CMK (cell line): ENCODE results near the gene CD1D.
A peak's percentile ranks its signal among the peaks of the same experiment; 100 is the strongest.
"Not testable (repeated sequence)": the region's sequence is repeated elsewhere in the genome, so short reads cannot be mapped to it uniquely, and the experiment has no call there.

Source experiments
- DNase-seq: peaks from one replicate; pipeline ENCODE4 v3.0.0-alpha.2; 2010; ENCODE audit warnings: low read depth

The CD1D gene

DNA sequence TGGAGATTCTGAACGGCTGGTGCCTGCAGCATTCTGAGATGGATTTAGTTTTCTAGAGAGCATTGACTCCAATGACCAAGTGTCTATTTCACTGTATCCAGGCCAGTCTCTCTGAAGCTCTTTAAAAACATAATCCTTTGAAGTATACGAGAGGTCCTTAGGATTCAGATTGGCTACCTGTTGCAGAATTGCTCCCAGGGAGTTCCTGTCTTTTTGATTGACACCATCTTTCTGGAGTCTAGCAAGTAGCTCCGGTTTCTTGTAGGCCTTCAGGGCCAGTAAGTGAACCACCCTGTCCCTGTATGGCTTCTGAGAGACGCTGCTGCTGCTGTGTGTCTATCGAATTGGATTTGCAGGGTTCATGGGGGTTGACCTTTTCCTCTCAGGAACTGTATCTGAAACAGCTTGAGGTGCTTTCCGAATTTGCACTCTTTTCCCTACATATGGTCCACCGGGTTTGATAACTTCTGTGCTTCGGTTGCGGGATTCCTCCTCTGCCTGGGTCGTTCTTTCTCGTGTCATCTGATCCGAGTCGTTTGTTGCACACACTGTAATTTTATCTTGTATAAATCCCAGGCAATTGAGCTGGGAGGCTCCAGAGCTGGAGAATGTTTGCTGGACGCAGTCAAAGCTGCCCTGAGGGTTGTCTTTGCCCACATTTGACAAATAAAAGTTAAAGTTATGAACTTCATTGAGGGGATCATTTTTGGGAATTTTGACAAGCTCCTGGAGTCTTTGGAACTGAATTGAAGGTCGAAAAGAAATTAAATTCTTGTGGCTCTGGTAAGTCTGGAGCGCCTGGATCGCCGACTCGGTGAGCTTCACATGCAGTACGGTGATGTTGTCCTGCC lies 3.6 kb upstream of the CD1D start:
- not testable (repeated sequence) for DNase-seq

DNA sequence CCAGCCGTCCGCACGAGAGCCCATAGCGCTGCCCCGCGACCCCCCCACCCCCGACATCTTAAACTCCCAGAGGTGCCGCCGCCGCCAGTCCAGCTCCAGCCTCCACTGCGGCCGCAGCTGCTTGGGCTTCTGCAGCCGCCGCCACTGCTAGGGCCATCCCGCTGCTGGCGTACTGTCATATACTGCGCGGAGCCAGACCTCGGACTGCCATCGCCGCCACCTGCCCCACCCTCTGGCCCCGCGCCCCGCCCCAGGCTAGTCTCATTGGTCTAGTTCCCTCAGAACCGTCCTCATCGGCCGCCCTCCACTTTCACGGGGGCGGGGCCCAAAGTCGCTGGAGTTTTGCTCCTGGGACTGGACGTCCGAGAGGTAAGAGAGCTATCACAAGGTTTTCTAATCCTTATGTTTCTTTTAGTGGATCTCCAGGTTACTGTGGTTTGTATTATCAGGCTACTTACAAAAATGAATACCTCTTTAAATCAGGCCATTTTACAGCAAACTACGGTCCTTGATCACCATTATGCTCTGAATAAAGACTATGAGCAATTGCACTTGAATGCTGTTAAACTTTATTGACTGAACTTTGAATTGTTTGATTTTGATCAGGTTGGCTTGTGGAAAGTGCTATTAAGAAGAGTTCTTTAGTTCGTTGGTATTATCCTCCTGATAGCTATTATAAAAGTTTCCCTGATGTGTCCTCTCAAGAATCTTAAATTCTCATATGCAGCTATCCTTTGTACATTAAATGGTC lies 2.8 kb upstream of the CD1D start:
- no peak for DNase-seq

DNA sequence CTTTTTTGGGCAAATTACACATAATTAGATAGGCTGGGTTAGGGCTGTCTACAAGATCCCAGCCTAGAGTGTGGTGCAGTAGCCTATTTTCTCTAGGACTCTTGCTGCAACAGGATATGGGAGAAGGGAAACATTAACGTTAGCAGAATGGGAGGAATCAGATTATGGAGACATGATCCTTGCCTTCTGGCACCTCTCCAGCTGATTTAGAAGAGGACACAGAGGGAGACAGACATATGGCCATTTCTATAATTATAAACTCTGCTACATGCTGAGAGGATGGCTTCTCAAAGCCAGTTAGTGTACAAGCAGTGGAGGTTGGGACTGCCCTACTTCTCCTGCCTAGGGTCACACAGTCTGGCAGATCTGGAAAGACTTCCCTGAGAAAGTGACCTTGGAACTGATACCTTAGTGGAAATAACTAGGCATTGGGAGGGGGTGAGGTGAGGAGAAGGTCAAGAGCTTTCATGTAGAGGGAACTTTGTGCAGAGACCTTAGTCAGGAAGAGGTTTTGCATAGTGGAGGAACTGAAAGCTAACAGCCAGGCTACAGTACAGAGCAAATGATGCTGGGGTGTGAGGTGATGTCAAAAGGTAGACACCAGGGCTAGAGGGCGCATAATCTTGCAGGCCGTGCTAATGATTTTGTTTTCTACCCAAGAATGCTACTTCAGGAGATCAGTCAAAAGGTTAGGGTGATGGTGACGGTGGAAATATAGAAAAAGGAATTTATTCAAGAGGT lies 1.2 kb upstream of the CD1D start:
- DNase-seq, result no peak

DNA sequence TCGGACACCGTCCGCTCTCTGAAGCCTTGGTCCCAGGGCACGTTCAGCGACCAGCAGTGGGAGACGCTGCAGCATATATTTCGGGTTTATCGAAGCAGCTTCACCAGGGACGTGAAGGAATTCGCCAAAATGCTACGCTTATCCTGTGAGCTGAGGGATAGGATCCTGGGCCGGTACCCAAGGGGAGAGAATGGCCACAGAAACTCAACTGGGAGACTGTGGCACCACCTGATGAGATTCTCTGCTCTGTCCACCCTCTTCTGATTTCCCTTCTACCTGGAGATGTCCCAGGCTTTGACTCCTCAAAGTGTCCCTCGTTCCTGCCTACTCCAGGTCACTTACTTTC lies 855 bp downstream of the CD1D start:
- no peak for DNase-seq

DNA sequence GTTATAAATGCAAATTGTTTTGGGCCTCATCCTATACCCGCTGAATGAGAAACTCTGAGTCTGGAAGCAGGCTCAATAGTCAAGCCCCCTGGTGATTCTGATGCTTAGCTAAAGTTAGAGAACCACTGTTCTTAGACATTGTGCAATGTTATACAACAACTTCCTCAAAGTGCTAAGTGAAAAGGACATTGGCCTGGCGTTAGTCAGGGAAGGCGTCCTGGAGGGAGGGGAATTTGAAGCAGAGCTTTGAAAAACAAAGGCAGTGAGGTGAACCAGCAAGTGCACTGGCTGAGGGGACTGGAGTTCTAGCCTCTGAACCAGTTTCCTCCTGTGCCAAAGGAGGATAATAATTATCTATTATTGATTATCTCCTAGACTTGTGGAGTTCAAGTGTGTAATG lies 5.1 kb downstream of the CD1D start:
- no peak for DNase-seq

DNA sequence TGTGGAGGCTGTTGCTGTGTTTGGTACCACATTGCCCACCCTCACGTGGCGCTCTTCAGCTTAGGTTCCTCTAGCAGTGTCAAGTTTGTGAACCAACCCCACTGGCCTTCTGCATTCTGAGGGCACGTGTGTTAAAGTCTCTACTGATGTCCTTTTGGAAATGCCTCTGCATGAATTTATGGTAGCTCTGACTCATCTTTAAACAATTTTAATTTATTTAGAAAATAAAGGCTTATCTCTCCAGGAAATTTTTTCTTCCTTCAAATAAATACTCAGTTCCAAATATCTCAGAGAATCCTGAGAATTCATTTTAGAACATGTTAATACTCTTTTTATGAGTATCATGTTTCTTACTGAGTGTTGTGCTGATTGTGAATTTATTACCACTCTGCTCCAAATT lies 5.5 kb downstream of the CD1D start:
- no peak for DNase-seq

DNA sequence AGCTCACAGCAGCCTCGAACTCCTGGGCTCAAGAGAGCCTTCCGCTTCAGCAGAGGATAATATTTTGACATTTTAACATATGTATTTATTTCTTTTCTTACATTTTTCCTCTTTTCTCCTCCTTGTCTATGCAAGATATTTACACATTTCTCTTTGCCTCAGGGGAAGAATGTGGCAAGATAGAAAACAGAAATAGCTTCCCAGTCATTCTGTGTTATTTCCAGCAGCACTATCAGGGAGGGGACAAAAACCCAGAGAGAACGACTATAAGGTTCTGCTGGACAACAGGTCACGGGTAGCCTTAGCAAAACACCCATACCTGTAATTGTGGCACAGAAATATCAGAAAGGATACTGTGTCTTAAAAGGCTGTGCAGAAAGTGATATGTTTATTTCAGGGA lies 7.9 kb downstream of the CD1D start:
- DNase-seq, result no peak

DNA sequence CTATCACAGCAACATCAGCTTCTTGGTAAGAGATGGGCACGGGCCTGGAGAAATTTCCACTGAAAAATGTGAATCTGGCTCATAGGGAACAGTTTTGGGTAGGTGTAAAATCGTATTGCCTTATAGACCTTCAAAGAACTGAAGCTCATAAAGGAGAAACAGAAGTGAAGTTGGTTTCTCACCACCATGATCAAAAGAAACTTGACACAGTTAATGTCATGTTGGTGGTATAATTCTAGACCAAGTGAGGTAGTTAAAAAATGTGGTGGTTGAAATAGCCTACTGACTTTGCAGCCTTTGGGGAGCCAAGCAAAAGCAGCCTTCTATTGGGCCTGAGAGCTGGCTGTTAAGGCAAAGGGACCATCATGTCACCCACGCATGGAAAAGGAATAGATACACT lies 8.9 kb downstream of the CD1D start:
- DNase-seq, result no peak

DNA sequence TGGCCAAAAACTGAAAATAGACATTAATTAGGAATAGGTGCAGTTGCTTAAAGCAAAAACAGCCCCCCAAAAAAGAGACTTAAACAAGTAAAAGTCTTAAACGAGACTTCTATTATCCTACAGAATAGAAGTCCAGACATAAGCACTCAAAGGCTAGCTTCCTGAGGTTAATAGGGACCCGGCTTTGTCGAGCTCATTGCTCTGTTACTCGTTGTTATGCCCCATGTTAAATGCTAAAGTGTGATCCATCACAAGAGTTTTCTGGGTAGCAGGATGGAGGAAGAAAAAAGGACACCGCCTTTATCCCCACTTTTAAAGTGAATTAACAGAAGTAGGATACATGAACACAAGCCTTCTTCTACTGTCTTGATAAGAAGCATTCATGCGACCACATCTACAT lies 10.6 kb downstream of the CD1D start:
- no peak for DNase-seq

DNA sequence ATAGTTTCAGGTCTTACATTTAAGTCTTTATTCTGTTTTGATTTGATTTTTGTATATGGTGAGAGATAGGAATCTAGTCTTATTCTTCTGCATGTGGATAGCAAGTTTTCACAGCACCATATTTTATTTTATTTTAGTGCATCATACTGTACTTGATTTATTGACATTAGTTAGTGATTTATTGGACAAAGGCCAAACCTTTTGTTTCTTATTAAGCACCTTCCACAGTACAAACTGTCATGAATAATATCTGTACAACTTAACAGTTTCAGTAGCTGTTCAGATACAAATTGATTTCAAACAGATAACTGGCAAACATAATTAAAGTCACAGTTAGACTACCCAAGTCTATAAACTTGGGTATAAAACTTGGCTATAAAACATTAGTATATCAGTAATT lies 15.8 kb downstream of the CD1D start:
- no peak for DNase-seq

DNA sequence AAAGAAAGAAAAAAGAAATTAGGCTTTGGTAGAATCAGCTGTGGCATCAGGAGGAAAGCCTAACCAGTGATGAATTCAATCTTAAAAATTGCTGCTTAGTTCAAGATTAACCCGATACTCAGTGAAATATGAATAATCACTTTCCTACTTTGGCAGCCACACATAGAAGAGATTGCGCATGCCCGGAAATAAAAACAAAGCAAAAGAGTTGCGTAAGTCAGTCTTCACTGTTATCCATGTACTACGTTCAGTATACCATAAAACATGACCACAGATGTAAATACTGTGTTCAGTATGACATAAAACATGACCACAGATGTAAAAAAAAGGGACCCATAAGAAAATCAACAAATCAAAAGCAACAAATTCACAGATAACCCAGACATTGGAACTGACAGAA lies 19.2 kb downstream of the CD1D start:
- no peak for DNase-seq

DNA sequence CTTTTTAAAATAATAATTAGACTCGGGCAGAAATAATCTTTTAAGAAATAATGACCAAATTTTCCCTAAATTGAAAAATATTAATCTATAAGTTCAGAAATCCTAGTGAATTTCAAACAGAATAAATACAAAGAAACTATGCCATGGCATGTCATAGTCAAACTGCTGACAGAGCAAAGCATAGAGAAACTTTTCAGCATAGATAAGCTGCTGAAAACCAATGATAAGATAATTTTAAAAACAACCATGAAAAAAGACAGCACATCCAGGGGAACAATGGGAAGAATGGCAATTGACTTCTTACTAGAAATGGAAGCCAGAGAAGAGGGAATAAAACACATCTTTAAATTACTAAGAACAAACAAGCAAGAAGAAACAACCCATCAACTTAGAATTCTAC lies 19.8 kb downstream of the CD1D start:
- DNase-seq, result no peak

DNA sequence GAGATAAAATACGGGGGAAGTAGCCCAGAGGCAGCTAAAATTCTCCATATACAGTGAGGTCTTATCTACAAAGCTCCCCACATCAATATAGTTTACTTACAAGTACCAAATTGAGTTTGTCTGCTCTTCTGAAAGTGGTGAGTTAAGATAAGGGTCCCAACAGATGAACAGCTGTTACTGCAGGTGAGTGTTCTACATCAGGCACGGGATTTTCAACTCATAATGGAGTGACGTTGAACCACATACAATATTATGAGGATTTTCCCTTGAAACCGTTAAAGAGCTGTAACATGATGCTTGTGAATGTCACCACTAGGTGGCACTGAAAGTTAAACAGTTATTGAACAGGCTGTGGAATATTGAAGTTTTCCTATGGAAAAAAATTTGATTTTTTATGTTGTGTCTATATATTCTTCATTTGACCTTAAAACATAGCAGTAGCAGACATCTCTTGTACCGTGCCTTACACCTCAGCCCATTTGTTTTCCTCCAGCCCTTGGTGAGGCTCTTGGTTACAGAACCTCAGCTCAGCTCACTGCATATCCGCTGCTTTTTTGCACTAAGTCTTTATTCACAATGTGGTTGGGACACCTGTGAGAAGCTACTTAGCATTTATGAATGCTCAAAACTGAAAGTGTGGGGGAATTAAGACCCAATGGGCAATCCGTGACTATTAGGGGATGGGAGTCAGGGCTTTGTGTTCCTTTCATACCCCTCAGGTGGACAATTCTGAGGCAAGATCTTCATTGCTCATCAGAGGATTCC lies 23.2 kb downstream of the CD1D start:
- peak; percentile 12 for DNase-seq

DNA sequence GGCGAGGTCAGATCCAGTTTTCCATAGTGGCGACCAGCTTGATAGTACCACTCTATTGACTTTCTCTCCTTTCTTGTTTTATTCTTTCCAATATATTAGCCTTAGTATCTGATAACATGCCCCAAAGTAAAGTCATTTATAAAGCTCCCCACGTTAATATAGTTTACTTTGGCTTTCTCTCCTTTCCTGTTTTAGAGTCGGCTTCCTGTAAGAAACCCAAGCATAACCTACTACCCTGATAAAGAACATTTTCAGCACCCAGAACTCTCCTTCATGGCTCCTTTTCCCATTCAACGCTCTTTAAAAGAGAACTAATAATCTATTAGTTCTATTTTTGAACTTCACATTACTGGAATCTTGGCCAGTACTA lies 23.7 kb downstream of the CD1D start:
- DNase-seq, result no peak

DNA sequence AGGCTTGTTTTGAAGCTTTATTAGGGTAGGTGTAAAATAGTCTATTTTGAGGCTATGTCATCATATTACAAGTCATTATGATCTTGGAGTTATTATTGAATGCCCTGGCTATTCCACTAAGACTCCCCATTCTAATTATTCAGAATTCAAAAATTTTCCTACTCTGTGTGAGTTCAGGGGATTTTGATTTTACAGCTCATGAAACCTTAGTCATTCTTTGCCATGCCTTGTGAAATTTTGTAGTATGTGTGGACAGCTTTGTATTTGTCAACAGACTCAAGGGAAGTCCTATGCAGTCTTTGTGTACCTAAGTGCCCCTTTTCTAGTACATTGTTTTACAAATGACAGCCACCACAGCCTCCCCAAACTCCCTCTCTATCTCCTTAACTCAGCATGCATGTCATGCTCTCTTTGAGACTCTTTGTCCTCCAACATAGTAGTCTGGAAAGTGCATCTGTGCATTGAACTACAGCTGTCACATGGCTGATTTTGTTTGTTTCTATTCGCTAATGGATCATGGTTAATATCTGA lies 28.0 kb downstream of the CD1D start:
- DNase-seq, result no peak

DNA sequence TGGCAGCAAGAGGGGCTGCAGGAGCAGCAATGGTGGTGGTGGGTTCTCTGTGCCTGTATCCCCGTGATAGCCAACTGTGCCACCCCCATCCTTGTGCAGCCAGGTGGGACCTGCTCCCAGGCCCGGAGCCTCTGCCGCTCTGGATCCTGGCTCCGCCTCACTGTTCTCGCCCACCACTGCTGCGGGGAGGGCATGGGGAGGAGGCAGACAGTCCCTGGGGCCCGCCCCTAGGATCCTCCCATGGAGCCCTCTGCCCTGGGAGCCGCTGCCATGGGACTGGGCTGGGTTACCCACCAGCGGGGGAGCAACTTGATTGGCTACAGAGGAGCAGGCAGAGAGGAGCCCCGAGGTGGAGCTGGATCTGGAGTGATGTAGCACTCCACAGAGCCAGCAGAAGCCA lies 31.6 kb downstream of the CD1D start:
- no peak for DNase-seq

DNA sequence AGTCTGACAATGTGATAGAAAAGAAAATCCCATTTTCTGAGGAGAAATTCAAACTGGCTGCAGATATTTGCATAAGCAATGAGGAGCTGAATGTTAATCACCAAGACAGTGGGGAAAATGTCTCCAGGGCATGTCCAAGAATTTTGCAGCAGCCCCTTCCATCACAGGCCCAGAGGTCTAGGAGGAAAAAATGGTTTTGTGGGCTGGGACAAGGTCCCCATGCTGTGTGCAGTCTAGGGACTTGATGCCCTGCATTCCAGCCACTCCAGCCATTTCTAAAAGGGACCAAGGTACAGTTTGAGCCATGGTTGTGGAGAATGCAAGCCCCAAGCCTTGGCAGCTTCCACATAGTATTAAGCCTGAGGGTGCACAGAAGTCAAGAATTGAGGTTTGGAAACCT lies 42.8 kb downstream of the CD1D start:
- DNase-seq, result not testable (repeated sequence)

DNA sequence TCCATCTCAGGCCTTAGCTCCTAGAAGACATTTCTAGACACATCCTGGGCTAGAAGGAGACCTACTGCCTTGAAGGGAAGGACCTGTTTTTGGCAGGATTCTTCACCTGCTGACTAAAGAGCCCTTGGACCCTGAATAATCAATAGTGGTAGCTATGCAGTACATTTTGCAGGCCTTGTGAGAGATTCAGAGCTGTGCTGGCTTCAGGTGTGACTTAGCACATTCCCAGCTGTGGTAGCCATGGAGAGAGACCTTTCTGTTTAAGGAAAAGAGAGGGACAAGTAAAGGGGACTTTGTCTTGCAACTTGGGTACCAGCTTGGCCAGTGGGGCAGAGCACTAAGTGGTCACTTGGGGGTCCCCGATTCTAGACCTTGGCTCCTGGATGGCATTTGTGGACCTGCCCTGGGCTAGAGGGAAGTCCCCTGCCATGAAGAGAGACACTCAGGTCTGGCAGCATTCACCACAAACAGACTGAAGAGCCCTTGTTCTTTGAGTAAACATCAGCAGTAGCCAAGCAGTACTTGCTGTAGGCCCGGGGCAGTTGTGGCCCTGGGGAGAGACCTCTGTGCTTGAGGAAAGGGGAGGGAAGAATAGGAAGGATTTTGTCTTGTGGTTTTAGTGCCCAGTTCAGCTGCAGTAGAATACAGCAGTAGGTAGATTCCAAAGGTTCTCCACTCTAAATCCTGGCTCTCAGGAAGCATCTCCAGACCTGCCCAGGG lies 47.4 kb downstream of the CD1D start:
- DNase-seq, result no peak
